ENCODE data around the gene DMKN. TPM values are rescaled to one million over a fixed set of nuclear protein-coding genes. Genes with fewer than 3 reads are reported as not detected.
A peak's percentile ranks its signal among the peaks of the same experiment; 100 is the strongest.

The DMKN gene
- total RNA-seq, 1 donor from 2014 or later = 213 TPM

GRCh38 chr19:35533822-35534392, 20.5 kb upstream of the DMKN start:
- Mint-ChIP-seq H3K9me3 (ENCODE audit: low read depth) (no peaks in the 10 kb centered on the region), H3K4me3 (ENCODE audit: low read depth) (no peak overlapping the region), H3K4me1 (ENCODE audit: low read depth) (peaks cover 7% of the 10 kb centered on the region), H3K27me3 (peaks cover 18% of the 10 kb centered on the region), H3K27ac (no peak overlapping the region), H3K36me3 (ENCODE audit: insufficient read depth) (no peaks in the 10 kb centered on the region)
- no peak for DNase-seq (ENCODE audit: low spot score, unreplicated experiment)
- TF ChIP-seq, protein P1, sequence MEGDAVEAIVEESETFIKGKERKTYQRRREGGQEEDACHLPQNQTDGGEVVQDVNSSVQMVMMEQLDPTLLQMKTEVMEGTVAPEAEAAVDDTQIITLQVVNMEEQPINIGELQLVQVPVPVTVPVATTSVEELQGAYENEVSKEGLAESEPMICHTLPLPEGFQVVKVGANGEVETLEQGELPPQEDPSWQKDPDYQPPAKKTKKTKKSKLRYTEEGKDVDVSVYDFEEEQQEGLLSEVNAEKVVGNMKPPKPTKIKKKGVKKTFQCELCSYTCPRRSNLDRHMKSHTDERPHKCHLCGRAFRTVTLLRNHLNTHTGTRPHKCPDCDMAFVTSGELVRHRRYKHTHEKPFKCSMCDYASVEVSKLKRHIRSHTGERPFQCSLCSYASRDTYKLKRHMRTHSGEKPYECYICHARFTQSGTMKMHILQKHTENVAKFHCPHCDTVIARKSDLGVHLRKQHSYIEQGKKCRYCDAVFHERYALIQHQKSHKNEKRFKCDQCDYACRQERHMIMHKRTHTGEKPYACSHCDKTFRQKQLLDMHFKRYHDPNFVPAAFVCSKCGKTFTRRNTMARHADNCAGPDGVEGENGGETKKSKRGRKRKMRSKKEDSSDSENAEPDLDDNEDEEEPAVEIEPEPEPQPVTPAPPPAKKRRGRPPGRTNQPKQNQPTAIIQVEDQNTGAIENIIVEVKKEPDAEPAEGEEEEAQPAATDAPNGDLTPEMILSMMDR (IDR thresholded peaks at IDR 0.05; ENCODE audit: unreplicated experiment) = no peak

DNA sequence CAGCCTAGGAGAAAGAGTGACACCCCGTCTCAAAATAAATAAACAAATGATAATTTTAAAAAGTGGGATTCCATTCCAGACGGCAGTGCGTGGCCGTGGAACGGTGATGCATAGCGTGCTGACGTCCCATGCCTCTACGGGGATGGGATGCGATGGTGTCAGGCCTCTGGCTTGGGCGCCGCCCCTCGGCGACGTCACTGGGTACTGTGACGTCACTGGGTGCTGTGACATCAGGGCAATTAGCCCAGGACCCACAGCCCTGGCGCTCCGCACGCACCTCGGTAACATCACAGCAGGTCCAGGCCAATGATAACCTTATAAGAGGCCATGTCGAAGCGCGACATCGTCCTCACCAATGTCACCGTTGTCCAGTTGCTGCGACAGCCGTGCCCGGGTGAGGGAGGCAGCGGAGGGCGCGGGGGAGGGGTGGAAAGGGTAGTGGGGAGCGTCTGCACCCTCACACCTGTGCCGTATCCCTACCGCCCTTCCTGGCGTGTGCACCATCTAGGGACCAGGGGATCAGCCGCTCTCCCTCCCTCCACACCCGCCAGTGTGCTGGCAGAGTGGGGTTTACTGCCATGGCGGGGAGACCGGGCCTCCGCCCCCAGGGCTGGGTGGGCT, 19.9 kb upstream of the DMKN start, which contains the start of gene GAPDHS:
TSS of gene GAPDHS (plus strand) at position 256 of the 621 bp plus-strand sequence. CDS start at position 328, 72 bp downstream.
- no peak for DNase-seq (ENCODE audit: low spot score, unreplicated experiment)
- H3K27ac Mint-ChIP-seq = no peak within 1 kb of the TSS
- H3K4me1 Mint-ChIP-seq (ENCODE audit: low read depth) = peaks cover 7% of the 10 kb centered on the region
- H3K9me3 Mint-ChIP-seq (ENCODE audit: low read depth) = no peaks in the 10 kb centered on the region
- no peak within 1 kb of the TSS for H3K4me3 Mint-ChIP-seq (ENCODE audit: low read depth)
- TF ChIP-seq, protein P1 (IDR thresholded peaks at IDR 0.05; ENCODE audit: unreplicated experiment) = no peak
- peaks cover 24% of the 10 kb centered on the region for H3K27me3 Mint-ChIP-seq
- no peaks in the 10 kb centered on the region for H3K36me3 Mint-ChIP-seq (ENCODE audit: insufficient read depth)

GRCh38 chr19:35531291-35531690, 17.8 kb upstream of the DMKN start:
- peak overlapping the region; percentile 90 for H3K27ac Mint-ChIP-seq
- no peak overlapping the region for H3K4me3 Mint-ChIP-seq (ENCODE audit: low read depth)
- peaks cover 33% of the 10 kb centered on the region for H3K27me3 Mint-ChIP-seq
- no peaks in the 10 kb centered on the region for H3K36me3 Mint-ChIP-seq (ENCODE audit: insufficient read depth)
- peaks cover 7% of the 10 kb centered on the region for H3K4me1 Mint-ChIP-seq (ENCODE audit: low read depth)
- TF ChIP-seq, protein P1 (IDR thresholded peaks at IDR 0.05; ENCODE audit: unreplicated experiment) = no peak
- no peaks in the 10 kb centered on the region for H3K9me3 Mint-ChIP-seq (ENCODE audit: low read depth)
- DNase-seq (ENCODE audit: low spot score, unreplicated experiment) = no peak

GRCh38 chr19:35529241-35530218, 16.1 kb upstream of the DMKN start:
- Mint-ChIP-seq H3K27me3 (peaks cover 42% of the 10 kb centered on the region), H3K4me1 (ENCODE audit: low read depth) (peaks cover 7% of the 10 kb centered on the region), H3K4me3 (ENCODE audit: low read depth) (no peak overlapping the region), H3K36me3 (ENCODE audit: insufficient read depth) (no peaks in the 10 kb centered on the region), H3K9me3 (ENCODE audit: low read depth) (no peaks in the 10 kb centered on the region), H3K27ac (no peak overlapping the region)
- TF ChIP-seq, protein P1 (IDR thresholded peaks at IDR 0.05; ENCODE audit: unreplicated experiment) = no peak
- no peak for DNase-seq (ENCODE audit: low spot score, unreplicated experiment)
